Measurements from ENCODE around the gene EOMES.

EOMES gene

DNA sequence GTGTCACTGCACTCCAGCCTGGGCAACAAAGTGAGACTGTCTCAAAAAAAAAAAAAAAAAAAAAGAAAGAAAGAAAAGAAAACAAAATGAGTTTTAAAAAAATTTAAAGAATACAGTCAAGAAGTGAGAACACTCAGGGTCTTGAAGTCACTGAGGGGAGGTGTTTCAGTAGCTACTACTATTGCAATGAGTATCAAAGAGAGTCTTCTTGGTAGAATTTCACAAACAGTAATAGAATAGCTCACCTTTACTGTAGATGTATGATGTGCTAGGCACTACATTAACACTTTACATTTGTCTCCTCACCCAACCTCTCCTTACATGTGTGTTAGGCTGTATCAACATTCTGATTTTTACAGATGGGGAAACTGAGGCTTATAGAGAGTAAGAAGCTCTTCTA is 43.9 kb downstream of the EOMES start:
- DNase-seq, result no peak

DNA sequence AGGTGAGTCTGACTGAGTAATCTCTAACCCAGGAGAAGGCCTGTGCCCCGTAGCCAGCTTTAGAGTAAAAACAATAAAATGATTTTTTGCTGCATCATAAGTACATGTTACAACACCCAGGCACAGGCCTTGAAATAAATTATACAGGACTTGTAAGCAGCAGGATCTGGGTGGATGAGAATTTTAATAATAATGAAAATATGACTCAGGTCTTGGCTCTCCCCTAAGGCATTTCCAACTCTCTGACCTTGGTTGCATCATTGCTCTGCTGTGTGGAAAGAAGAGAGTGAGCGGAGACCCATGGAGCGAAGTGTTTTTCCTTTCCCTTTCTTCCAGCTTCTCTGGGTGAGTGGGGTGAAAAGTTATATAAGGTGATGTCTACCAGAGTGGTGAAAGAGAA is 44.6 kb downstream of the EOMES start:
- DNase-seq, result no peak

DNA sequence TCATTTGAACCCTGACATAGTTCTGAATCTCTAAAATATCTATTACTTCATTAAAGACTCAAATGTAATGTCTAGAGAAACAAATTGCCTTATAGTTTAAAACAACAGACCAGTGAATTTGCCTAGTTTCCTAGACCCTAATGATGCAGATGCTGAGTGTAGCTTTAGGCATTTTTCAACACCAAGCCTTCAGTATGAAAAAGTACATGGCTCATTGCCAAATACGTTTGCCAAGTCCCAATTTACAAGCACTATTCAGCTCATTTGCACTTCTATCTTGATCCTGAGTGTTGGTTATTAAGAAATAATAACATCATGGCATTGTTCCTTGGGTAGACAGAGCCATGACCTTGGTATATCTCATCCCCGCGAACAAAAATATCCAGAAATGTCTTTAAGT is 46.8 kb downstream of the EOMES start:
- no peak for DNase-seq

DNA sequence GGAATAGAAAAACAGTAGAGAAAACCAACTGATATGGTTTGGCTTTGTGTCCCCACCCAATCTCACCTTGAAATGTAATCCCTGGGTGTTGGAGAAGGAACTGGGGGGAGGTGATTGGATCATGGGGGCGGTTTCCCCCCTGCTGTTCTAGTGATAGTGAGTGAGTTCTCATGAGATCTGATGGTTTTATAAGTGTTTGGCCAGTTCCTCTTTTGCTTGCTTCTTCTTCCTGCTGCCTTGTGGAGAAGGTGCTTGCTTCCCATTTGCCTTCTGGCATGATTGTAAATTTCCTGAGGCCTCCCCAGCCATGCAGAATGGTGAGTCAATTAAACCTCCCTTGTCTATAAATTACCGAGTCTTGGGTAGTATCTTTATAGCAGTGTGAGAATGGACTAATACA is 48.4 kb downstream of the EOMES start:
- no peak for DNase-seq

DNA sequence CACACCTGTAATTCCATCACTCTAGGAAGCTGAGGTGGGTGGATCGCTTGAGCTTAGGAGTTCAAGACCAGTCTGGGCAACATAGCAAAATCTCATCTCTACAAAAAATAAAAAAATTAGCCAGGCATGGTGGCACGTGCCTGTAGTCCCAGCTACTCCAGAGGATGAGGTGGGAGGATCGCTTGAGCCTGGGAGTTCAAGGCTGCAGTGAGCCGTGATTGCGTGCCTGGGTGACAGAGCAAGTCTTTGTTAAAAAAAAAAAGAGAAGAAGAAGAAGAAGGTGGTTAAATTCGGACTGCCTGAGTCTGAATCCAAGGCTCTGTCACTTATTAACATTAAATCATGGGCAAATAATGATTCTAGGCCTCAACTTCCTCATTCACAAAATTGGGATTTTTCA is 51.0 kb downstream of the EOMES start:
- no peak for DNase-seq

- no peak for DNase-seq
Observed at GRCh38 chr3:27670619-27671018, 51.5 kb downstream of the EOMES start.

GRCh38 chr3:27669591-27669990 is 52.5 kb downstream of the EOMES start:
- no peak for DNase-seq

GRCh38 chr3:27667751-27668150 is 54.4 kb downstream of the EOMES start:
- DNase-seq, result no peak

- no peak for DNase-seq
Observed at GRCh38 chr3:27666708-27667107, 55.4 kb downstream of the EOMES start.

DNA sequence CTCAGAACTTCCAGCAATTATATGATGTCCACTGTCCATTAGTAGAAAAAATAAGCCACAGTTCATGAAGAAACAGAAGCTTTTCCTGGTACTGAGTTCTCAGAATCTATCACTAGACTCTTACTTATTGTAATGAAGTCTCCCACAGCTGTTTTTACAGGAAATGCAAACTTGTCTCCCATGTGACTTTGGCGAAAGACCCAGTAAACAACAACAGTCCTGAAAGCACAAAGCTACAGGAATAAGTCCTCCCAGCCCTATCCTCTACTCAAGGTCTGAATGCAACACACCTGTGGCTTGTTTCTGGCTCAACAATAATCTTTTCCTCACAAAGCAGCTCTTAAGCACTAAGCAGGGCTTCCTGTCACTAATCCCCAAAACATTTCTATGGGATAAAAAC is 55.9 kb downstream of the EOMES start:
- DNase-seq, result no peak
